Activated CD8-positive, alpha-beta memory T cell treated with anti-CD3 and anti-CD28 coated beads, Interleukin-2, amount 50 U/mL, for 1 hour (primary cell): ENCODE data around the gene CTNND2.

Experiments
- DNase-seq: peaks from one replicate; pipeline ENCODE4 v3.0.0-alpha.2; 2020; ENCODE audit errors: extremely low read depth

CTNND2 gene

GRCh38 chr5:11904265-11904906, at the start of gene CTNND2:
Gene CTNND2 (minus strand): TSS chr5:11904446. CDS start chr5:11903853, 593 bp downstream.
- no peak for DNase-seq

- no peak for DNase-seq
Observed at GRCh38 chr5:11946317-11946716, 42.1 kb upstream of the CTNND2 start.

GRCh38 chr5:11941566-11941965, 37.3 kb upstream of the CTNND2 start:
- DNase-seq: no peak

- no peak for DNase-seq
Observed at GRCh38 chr5:11931638-11932037, 27.4 kb upstream of the CTNND2 start.

- DNase-seq: no peak
Observed at GRCh38 chr5:11928909-11929308, 24.7 kb upstream of the CTNND2 start.

GRCh38 chr5:11925701-11926100, 21.5 kb upstream of the CTNND2 start:
- no peak for DNase-seq

- no peak for DNase-seq
Observed at GRCh38 chr5:11922394-11922793, 18.1 kb upstream of the CTNND2 start.

GRCh38 chr5:11918463-11919045, 14.3 kb upstream of the CTNND2 start:
- DNase-seq: no peak

GRCh38 chr5:11909471-11909870, 5.2 kb upstream of the CTNND2 start:
- DNase-seq: no peak

- DNase-seq: no peak
Observed at GRCh38 chr5:11906497-11906896, 2.3 kb upstream of the CTNND2 start.

- no peak for DNase-seq
Observed at GRCh38 chr5:11905206-11905605, 960 bp upstream of the CTNND2 start.

GRCh38 chr5:11903614-11904264, 507 bp downstream of the CTNND2 start:
- DNase-seq: no peak

- DNase-seq: no peak
Observed at GRCh38 chr5:11903121-11903613, 1.1 kb downstream of the CTNND2 start.

GRCh38 chr5:11902201-11902619, 2.0 kb downstream of the CTNND2 start:
- no peak for DNase-seq

- no peak for DNase-seq
Observed at GRCh38 chr5:11898787-11899186, 5.5 kb downstream of the CTNND2 start.

- no peak for DNase-seq
Observed at GRCh38 chr5:11897781-11898180, 6.5 kb downstream of the CTNND2 start.

GRCh38 chr5:11894992-11895391, 9.3 kb downstream of the CTNND2 start:
- DNase-seq: no peak

GRCh38 chr5:11892832-11893231, 11.4 kb downstream of the CTNND2 start:
- no peak for DNase-seq

- no peak for DNase-seq
Observed at GRCh38 chr5:11890777-11891176, 13.5 kb downstream of the CTNND2 start.

GRCh38 chr5:11888221-11888620, 16.0 kb downstream of the CTNND2 start:
- DNase-seq: no peak

GRCh38 chr5:11878814-11879213, 25.4 kb downstream of the CTNND2 start:
- DNase-seq: no peak

- no peak for DNase-seq
Observed at GRCh38 chr5:11873587-11873986, 30.7 kb downstream of the CTNND2 start.

GRCh38 chr5:11869203-11869602, 35.0 kb downstream of the CTNND2 start:
- DNase-seq: no peak
